ENCODE measurements around the gene GLIPR1L1. TPM values are rescaled to one million over a fixed set of nuclear protein-coding genes. Genes with fewer than 3 reads are reported as not detected.

Gene GLIPR1L1
- total and polyA plus RNA-seq, 3 donors from 2014 or later: 1.9 to 95.5 (median 9.1) TPM

- no peaks in the 10 kb centered on the region for H3K4me1 ChIP-seq
- WGBS, 2 donors: 58 to 72% methylated on average over 2 of the region's 2 CpGs
- intact Hi-C loops (cut with DNase I; ENCODE audit: low total_unique reads): no loop called here
- H3K9me3 ChIP-seq: no peaks in the 10 kb centered on the region
- no peaks in the 10 kb centered on the region for H3K27me3 ChIP-seq
- no peak for DNase-seq
- no peak overlapping the region for H3K27ac ChIP-seq
- no peak overlapping the region for H3K4me3 ChIP-seq
- no peaks in the 10 kb centered on the region for H3K36me3 ChIP-seq (ENCODE audit: low read depth, missing control alignments)
- TF ChIP-seq POLR2A (IDR thresholded peaks at IDR 0.05): no peak
- TF ChIP-seq CTCF (IDR thresholded peaks at IDR 0.05): no peak
Observed at GRCh38 chr12:75419841-75420240, 85.4 kb downstream of the GLIPR1L1 start.

Other genes starting within 250 kb of the GLIPR1L1 start
- gene KCNC2, start 124.8 kb upstream of the GLIPR1L1 start, total RNA-seq: under 1 TPM in 1 of 2 donors, not detected in 1; 0.39 TPM
- not detected for gene KCNC2, start 124.8 kb upstream of the GLIPR1L1 start, polyA plus RNA-seq (ENCODE audit: insufficient read depth, low read depth, low replicate concordance)
- 10 to 100 TPM; 22.1 to 25.6 TPM for gene CAPS2, start 4.3 kb upstream of the GLIPR1L1 start, total RNA-seq
- gene CAPS2, start 4.3 kb upstream of the GLIPR1L1 start, polyA plus RNA-seq (ENCODE audit: insufficient read depth, low read depth, low replicate concordance): 8.1 TPM
- 10 to 100 TPM in 1 of 2 donors, 1 to 10 TPM in 1; 6.3 to 17.9 TPM for gene GLIPR1L2, start 56.4 kb downstream of the GLIPR1L1 start, total RNA-seq
- 35.9 TPM for gene GLIPR1L2, start 56.4 kb downstream of the GLIPR1L1 start, polyA plus RNA-seq (ENCODE audit: insufficient read depth, low read depth, low replicate concordance)
- gene GLIPR1, start 146.1 kb downstream of the GLIPR1L1 start, total RNA-seq: 1 to 10 TPM; 3.5 to 4.3 TPM
- gene GLIPR1, start 146.1 kb downstream of the GLIPR1L1 start, polyA plus RNA-seq (ENCODE audit: insufficient read depth, low read depth, low replicate concordance): 11.8 TPM
- gene KRR1, start 176.9 kb downstream of the GLIPR1L1 start, total RNA-seq: 10 to 100 TPM; 37.5 to 38.8 TPM
- 24.8 TPM for gene KRR1, start 176.9 kb downstream of the GLIPR1L1 start, polyA plus RNA-seq (ENCODE audit: insufficient read depth, low read depth, low replicate concordance)